Ovary (tissue), 3 donors: ENCODE data around the gene ZSWIM6.

Source experiments
- CTCF ChIP-seq, 3 donors: fragments of 450-650 bp in 2 of 3; fragments of 200-600 bp in 1 of 3; IDR thresholded peaks; one replicate each; pipeline versions ENCODE4 v1.5.1 to v1.8.0; 2016 to 2022; ENCODE audit warnings: antibody characterized with exemption in 3 of 3, mild to moderate bottlenecking in 1 of 3
- EP300 ChIP-seq: sonication (generic); formaldehyde crosslinking; IDR thresholded peaks from one replicate; pipeline ENCODE4 v1.6.1; 2017; ENCODE audit warnings: antibody characterized with exemption
- POLR2A ChIP-seq: fragments of 450-650 bp; IDR thresholded peaks from one replicate; pipeline ENCODE4 v1.6.1; 2017; ENCODE audit warnings: antibody characterized with exemption, mild to moderate bottlenecking, moderate library complexity
- donor health status: DM: no; HTN: no; CAD: no.

- TF ChIP-seq CTCF (IDR thresholded peaks at IDR 0.05) (no peak), EP300 (no peak), POLR2A (no peak)
Observed at GRCh38 chr5:61366497-61367240, 34.6 kb downstream of the ZSWIM6 start.
